HG03095 (cell line): ENCODE measurements around the gene SLC28A2.
"Not testable (repeated sequence)": the region's sequence is repeated elsewhere in the genome, so short reads cannot be mapped to it uniquely, and the experiment has no call there.

Experiments
- ATAC-seq: cut with Tn5 transposase; IDR thresholded peaks from one replicate; pipeline ENCODE4 v1.9.1; 2021; ENCODE audit warnings: moderate library complexity; ENCODE audit not compliant: unreplicated experiment

The SLC28A2 gene

GRCh38 chr15:45251888-45252287, at the start of gene SLC28A2:
TSS of gene SLC28A2 (plus strand) at chr15:45252234. CDS start at chr15:45253216, 982 bp downstream.
- ATAC-seq = no peak

- no peak for ATAC-seq
Observed at GRCh38 chr15:45203182-45203581, 48.9 kb upstream of the SLC28A2 start.

- no peak for ATAC-seq
Observed at GRCh38 chr15:45205192-45205591, 46.8 kb upstream of the SLC28A2 start.

GRCh38 chr15:45212493-45212892, 39.5 kb upstream of the SLC28A2 start:
- no peak for ATAC-seq

GRCh38 chr15:45221053-45221599, 30.9 kb upstream of the SLC28A2 start:
- no peak for ATAC-seq

- no peak for ATAC-seq
Observed at GRCh38 chr15:45221967-45222366, 30.1 kb upstream of the SLC28A2 start.

- no peak for ATAC-seq
Observed at GRCh38 chr15:45224621-45225217, 27.3 kb upstream of the SLC28A2 start.

GRCh38 chr15:45225506-45226273, 26.3 kb upstream of the SLC28A2 start:
- no peak for ATAC-seq

- ATAC-seq = no peak
Observed at GRCh38 chr15:45228931-45229330, 23.1 kb upstream of the SLC28A2 start.

- no peak for ATAC-seq
Observed at GRCh38 chr15:45230245-45230965, 21.6 kb upstream of the SLC28A2 start.

GRCh38 chr15:45231132-45231531, 20.9 kb upstream of the SLC28A2 start:
- ATAC-seq = no peak

GRCh38 chr15:45231864-45232562, 20.0 kb upstream of the SLC28A2 start:
- no peak for ATAC-seq

GRCh38 chr15:45234562-45235235, 17.3 kb upstream of the SLC28A2 start:
- ATAC-seq = no peak

GRCh38 chr15:45236806-45237205, 15.2 kb upstream of the SLC28A2 start:
- not testable (repeated sequence) for ATAC-seq

GRCh38 chr15:45242289-45242688, 9.7 kb upstream of the SLC28A2 start:
- ATAC-seq = no peak

GRCh38 chr15:45249125-45249780, 2.8 kb upstream of the SLC28A2 start:
- no peak for ATAC-seq

GRCh38 chr15:45253330-45253729, 1.3 kb downstream of the SLC28A2 start:
- ATAC-seq = no peak

- no peak for ATAC-seq
Observed at GRCh38 chr15:45254405-45254804, 2.4 kb downstream of the SLC28A2 start.

- ATAC-seq = not testable (repeated sequence)
Observed at GRCh38 chr15:45254824-45255223, 2.8 kb downstream of the SLC28A2 start.

GRCh38 chr15:45259796-45260195, 7.8 kb downstream of the SLC28A2 start:
- ATAC-seq = no peak
